GM19328 (cell line): ENCODE measurements around the gene INTU.

Experiments used
- ATAC-seq: cut with Tn5 transposase; IDR thresholded peaks from one replicate; pipeline ENCODE4 v1.9.1; 2021; ENCODE audit warnings: mild to moderate bottlenecking, moderate library complexity; ENCODE audit not compliant: unreplicated experiment

INTU gene

DNA sequence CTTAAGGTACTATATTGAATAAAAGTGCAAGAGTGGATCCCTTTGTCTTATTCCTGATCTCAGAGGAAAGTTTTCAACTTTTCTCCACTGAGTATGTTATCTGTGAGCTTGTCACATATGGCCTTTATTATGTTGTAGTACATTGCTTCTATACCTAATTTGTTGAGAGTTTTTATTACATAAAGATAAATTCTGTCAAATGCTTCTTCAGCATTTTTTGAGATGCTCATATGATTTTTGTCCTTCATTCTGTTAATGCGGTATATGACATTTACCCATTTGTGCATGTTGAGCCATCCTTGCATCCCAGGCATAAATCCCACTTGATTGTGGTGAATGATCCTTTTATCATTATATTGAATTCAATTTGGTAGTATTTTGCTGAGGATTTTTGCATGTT, 108.5 kb downstream of the INTU start:
- no peak for ATAC-seq

DNA sequence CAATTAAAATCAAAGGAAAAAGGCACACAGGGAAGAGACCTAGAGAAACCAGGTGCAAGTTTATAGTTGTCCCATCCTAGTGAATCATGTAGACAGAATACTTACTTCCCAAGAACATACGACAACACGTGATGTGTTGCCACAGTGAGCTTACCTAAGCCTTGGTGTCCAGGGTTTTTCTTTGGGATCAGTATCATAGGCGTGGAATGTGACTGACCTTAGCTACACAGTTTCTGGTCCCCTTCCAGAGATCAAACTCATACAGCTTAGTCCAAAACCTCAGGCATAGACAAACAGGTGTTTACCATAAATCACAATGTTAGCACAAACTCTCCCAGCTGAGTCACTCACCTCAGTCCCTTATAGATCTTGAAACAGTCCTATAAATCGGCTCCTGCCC, 115.1 kb downstream of the INTU start:
- ATAC-seq, result no peak

DNA sequence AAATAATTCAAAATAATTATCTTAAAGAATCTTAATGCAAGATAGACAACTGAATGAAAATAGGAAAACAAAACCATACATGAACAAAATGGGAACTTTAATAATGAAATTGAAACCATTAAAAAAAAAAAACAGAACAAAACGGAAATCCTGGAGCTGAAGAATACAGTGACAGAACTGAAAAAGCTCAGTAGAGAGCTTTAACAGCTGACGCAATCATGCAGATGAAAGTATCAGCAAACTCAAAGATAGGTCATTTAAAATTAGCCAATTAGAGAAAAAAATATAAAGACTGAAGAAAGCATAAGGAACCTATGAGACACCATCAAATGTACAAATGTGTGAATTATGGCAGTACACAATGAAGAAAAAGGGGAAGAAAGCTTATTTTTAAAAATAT, 116.2 kb downstream of the INTU start:
- no peak for ATAC-seq

DNA sequence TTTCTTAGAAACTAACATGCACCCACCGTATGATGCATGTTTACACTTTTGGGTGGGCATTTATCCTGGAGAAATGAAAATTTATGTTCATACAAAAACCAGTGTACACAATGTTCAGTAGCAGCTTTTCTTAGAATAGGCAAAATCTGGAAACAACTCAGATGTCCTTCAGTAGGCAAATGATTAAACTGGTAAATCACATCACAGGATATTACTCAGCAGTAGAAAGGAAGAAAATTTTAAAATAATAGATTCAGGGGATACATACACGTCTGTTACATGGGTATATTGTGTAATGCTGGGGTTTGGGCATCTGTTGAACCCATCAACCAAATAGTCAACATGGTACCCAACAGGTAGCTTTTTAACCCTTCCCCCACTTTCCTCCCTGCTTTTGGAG, 124.1 kb downstream of the INTU start:
- no peak for ATAC-seq

DNA sequence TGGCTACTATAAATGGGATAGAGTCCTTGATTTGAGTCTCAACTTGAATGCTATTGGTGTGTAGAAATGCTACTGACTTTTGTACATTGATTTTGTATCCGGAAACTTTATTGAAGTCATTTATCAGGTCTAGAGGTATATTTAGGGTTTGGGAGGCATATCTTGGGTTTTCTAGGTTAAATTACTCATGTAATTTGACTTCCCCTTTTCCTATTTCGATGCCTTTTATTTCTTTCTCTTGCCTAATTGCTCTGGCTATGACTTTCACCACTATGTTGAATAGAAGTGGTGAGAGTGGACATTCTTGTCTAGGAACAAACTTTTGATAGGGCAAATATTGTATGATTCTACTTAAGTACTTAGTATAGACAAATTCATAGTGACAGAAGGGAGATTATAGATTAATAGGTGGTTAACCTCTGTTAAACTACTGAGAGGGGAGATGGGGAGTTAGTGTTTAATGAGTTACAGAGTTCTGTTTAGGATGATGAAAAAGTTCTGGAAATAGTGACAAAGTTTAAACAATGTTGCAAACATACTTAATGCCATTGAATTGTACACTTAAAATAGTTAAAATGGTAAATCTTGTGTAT, 126.6 kb downstream of the INTU start:
- ATAC-seq, result no peak

DNA sequence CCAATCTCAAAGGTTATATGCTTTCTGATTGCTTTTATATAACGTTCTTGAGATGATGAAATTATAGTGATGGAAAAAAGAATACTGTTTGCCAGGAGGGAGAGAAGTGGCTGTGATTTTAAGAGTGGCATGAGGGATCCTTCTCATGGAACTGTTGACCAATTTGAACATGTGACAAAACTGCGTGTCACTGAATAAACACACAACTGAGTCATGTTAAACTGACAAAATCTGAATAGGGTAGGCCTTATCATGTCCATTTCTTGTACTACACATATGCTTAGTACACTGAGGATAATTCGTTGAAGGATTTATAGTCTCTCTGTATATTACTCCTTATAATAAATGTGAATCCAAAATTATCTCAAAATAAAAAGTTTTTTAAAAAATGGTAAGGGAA, 127.1 kb downstream of the INTU start:
- ATAC-seq, result no peak

DNA sequence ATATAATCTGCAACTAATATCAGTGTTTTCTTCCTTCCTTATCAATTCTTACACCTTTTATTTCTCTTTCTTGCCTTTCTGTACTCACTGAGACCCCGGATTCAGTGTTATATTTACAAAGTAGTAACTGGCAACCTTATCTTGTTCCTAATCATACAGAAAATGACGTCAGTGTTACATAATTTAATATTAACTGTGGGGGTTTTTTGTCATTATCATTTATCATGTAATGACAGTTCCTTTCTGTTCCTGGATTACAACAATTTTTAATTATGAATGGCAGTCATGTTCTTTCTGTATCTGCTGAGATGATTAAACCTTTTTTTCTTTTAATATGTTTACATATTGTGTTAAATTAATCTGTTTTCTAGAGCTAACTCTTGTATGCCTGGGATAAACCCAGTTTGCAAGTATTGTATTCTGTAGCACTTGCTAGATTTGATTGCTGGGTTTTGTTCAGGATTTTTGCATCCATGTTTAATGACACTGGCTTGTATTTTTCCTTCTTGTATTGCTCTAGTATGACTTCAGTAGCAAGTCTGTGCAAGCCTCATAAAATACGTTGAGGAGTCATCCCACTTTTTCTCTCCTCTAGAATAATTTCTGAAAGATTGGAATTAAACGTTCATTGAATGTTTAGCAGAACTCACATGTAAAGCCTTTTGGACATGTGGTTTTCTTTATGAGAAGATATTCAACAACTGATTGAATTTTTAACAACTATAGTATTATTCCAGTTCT, 138.9 kb downstream of the INTU start:
- no peak for ATAC-seq

DNA sequence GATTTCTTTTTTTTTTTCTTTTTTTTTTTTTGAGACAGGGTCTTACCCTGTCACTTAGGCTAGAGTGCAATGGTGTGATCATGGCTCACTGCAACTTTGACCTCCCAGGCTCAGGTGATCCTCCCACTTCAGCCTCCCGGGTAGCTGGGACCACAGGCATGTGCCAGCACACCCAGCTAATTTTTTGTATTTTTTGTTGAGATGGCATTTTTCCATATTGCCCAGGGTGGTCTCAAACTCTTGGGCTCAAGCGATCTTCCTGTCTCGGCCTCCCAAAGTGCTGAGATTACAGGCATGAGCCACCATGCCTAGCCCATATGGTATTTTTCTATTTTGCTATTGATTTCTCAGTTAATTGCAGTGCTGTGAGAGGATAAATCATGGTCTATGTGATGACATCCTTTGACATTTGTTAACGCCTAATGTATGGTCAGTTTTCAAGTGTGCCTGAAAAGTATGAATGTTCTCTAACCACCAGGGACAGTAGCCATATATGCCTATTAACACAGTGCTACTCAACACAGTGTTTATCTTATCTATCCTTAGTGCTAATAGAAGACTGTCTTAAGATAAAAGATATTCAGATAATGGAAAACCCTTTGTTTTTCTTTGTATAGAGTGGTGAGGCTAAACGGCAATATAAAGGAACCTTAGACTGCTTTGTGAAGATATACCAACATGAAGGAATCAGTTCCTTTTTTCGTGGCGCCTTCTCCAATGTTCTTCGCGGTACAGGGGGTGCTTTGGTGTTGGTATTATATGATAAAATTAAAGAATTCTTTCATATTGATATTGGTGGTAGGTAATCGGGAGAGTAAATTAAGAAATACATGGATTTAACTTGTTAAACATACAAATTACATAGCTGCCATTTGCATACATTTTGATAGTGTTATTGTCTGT, 140.3 kb downstream of the INTU start:
- no peak for ATAC-seq

DNA sequence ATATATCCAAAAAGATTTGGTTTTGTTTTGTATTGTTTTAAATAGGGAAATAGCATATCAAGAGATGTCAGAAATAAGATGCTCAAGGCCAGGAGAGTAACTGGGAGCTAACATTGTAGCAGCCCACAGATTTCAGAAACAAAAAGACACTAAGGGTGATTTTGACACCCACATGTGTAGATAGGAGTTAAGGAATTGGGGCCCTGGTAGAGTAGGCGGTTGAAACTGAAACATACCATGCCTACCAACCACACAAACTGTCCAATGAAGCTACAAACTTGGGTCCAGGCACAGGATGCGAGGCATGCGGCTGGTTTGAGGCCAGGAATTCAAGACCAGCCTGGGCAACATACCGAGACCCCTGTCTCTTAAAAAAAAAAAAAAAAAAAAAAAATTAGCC, 143.1 kb downstream of the INTU start:
- ATAC-seq, result no peak
